GM12891 (cell line): ENCODE measurements around the gene COQ3. TPM values are rescaled to one million over a fixed set of nuclear protein-coding genes. Genes with fewer than 3 reads are reported as not detected.

Source experiments
- DNase-seq: peaks from one replicate; pipeline ENCODE4 v3.0.0; 2011; ENCODE audit warnings: low spot score; ENCODE audit not compliant: insufficient read length
- FAIRE-seq: peaks from 2 replicates; lab custom pipeline; 2011; peaks lifted over from hg19 to GRCh38; lab: Jason Lieb, UNC
- PAX5 ChIP-seq: IDR thresholded peaks from 2 replicates; pipeline ENCODE4 v1.6.1; 2011; ENCODE audit warnings: low read length, moderate library complexity, mild to moderate bottlenecking; ENCODE audit not compliant: insufficient read depth, severe bottlenecking
- POLR2A ChIP-seq: IDR thresholded peaks from 2 replicates; pipeline ENCODE4 v1.6.1; 2011; ENCODE audit warnings: low read depth, low read length, control low read depth
- POLR2AphosphoS5 ChIP-seq: IDR thresholded peaks from 2 replicates; pipeline ENCODE4 v1.6.1; 2011; ENCODE audit warnings: low read depth, low read length, control low read depth
- POU2F2 ChIP-seq: IDR thresholded peaks from 2 replicates; pipeline ENCODE4 v1.6.1; 2011; ENCODE audit warnings: low read depth, mild to moderate bottlenecking, control low read depth, low read length, moderate library complexity
- SPI1 ChIP-seq: IDR thresholded peaks from 2 replicates; pipeline ENCODE4 v1.6.1; 2011; ENCODE audit warnings: low read depth, low read length, control low read depth
- TAF1 ChIP-seq: IDR thresholded peaks from 2 replicates; pipeline ENCODE4 v1.6.1; 2011; ENCODE audit warnings: low read depth, low read length, control low read depth
- polyA plus RNA-seq: library from polyadenylated mRNA; unstranded; fragments of >200 nt; gene quantifications from one replicate; pipeline ENCODE4 v1.2.1, GENCODE V29; 2012; ENCODE audit warnings: low read depth, missing spikeins, inconsistent platforms; ENCODE audit not compliant: missing spikeins

Gene COQ3, protein sequence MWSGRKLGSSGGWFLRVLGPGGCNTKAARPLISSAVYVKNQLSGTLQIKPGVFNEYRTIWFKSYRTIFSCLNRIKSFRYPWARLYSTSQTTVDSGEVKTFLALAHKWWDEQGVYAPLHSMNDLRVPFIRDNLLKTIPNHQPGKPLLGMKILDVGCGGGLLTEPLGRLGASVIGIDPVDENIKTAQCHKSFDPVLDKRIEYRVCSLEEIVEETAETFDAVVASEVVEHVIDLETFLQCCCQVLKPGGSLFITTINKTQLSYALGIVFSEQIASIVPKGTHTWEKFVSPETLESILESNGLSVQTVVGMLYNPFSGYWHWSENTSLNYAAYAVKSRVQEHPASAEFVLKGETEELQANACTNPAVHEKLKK
- polyA plus RNA-seq = 12.1 TPM

DNA sequence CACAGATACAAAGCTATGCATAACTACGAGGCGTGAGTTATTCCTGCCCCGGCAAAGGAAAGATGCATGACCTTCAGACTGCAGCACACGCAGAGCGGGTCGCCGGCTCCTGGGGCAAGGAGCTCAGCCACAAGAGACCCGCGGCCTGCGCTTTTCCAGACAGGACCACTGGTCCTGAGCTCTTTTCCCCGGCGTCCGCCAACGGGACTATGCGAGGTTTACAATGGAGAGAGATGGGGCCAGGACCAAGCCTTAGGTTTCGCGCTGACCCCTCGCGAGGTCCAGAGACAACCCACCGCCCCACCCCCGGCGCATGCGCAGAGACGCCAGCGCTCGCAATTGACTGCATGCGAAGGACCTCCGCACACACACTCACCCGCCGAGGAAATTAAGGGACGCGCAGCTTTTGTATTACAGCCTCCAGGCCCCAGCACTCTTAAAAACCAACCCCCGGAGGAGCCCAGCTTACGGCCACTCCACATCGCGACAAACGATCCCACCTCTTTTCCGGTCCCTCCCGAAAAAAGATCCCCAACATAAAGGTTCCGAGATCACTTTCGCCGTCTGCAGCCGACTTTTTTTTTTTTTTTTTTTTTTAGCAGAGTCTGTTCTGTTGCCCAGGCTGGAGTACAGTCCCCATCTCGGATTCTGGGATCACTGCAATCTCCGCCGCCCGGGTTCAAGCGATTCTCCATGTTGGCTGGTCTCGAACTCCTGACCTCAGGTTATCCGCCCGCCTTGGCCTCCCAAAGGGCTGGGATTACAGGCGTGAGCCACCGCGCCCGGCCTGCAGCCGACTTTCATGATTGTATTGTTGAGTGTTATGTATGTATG, at the start of gene COQ3:
Gene COQ3, minus strand, starts transcription at position 498 of the 834 bp plus-strand sequence. Its CDS starts 16 bp downstream, at position 482.
- FAIRE-seq (peak; percentile 90), DNase-seq (peak; percentile 66)
- TF ChIP-seq TAF1 (peak; percentile 74), SPI1 (no peak), POLR2A (peak; percentile 72), PAX5 (no peak), POLR2AphosphoS5 (peak; percentile 73; the same call in 1 of the 2 replicates), POU2F2 (peak; percentile 47; the same call in 1 of the 2 replicates)

DNA sequence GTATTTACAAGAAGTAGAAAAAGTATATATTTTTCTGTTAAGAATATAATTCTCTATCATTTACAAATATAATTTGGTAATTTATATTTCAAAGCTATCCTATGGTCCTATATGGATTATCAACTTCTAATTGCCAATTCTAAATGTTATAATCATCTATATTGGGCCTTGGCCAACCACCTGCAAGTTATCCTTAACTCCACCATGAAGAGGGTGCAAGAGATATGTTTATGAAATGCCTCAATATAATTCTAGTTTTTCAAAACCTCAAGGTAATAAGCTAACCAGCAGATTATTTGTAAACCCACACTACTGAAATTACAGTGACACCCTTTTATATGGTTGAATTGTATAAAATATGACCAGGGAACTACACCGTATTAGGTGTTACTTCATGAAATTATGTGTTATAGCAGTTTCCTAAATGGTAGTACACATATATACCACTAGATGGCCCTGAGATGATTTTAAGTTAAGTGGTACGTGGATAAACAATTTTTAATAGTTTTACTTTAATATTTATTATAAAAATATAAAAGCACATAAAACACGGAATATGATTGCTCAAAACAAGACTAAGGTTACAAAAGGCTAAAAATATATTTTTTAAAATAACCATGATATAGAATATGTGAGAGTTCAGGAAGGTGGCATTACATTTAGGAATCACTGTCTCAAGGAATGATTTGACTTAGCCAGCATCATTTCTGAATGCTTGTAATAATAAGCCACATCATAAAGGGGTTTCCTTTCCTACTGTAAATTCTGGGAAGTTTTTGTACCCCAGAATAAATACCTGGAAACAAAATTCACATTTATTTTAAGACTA, 40.9 kb upstream of the COQ3 start:
- no peak for TF ChIP-seq SPI1
- TF ChIP-seq POLR2A = no peak
- no peak for TF ChIP-seq TAF1
- TF ChIP-seq POU2F2 = no peak
- no peak for DNase-seq
- peak; percentile 51 for FAIRE-seq

DNA sequence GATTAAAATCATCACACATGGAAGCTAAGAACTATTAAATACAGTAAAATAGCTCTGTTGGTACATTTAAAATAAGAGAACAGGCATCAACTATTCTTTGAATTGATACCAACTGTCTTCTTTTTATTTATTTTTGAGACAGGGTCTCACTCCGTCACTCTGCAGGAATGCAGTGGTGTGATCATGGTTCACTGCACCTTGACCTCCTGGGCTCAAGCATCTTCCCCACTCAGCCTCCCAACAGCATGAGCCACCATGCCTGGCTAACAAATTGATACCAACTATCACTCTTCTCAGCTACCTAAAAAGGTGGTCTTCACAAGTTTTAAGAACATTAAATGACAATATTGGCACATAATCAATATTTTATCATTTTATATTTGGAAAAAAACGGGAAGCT, 38.9 kb upstream of the COQ3 start:
- TF ChIP-seq POLR2AphosphoS5 = no peak
- no peak for TF ChIP-seq TAF1
- DNase-seq (no peak), FAIRE-seq (no peak)

DNA sequence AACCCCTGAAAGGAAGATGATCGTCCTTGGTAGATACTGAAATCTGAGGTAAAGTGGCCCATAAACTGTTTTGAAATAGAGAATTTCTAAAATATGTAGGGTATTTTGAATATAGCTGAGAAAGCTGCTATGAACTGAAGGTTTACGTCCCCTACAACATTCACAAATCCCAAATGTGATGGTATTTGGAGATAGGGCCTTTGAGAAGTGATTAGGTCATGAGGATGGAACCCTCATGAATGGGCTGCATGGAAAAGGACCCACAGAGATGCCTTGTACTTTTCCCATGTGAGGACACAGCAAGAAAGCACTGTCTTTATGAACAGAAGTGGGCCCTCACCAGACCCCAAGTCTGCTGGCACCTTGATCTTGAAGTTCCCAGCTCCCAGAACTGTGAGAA, 37.9 kb upstream of the COQ3 start:
- TF ChIP-seq POU2F2 = no peak
- no peak for TF ChIP-seq TAF1
- no peak for TF ChIP-seq PAX5
- no peak for TF ChIP-seq SPI1
- no peak for TF ChIP-seq POLR2AphosphoS5
- TF ChIP-seq POLR2A = no peak
- no peak for DNase-seq
- FAIRE-seq = no peak

DNA sequence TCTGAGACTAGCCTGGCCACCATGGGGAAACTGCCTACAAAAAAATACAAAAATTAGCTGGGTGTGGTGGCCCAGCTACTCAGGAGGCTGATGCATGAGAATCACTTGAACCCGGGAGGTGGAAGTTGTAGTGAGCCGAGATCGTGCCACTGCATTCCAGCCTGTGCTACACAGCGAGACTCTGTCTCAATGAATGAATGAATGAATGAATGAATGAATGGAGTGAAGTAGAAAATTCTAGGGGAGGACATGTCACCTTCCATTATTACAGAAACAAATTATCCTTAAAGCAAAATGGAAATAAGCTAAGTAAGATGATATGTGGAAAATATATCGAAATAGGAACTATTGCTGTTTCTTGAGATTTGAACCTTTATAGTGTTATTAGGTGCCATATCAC, 34.0 kb upstream of the COQ3 start:
- TF ChIP-seq POU2F2 (no peak), POLR2A (no peak), PAX5 (no peak), TAF1 (no peak), SPI1 (no peak), POLR2AphosphoS5 (no peak)
- DNase-seq = no peak
- no peak for FAIRE-seq

DNA sequence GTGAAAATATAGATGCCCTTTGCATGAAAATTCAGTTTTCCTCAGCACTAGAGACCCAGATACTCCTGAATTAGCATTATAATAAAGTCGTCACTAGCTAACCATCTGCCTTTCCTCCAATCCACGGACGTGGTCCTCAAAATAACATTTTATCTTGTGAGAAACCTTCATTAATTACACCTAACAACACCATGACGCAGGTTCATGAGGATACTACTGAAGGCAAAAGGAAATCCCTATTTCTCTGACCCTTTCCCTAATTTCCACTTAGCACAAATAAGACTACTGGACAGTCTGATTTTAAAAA, 32.4 kb upstream of the COQ3 start:
- DNase-seq (no peak), FAIRE-seq (no peak)
- TF ChIP-seq POLR2AphosphoS5 (no peak), SPI1 (no peak), TAF1 (no peak), POLR2A (no peak), PAX5 (no peak), POU2F2 (no peak)

DNA sequence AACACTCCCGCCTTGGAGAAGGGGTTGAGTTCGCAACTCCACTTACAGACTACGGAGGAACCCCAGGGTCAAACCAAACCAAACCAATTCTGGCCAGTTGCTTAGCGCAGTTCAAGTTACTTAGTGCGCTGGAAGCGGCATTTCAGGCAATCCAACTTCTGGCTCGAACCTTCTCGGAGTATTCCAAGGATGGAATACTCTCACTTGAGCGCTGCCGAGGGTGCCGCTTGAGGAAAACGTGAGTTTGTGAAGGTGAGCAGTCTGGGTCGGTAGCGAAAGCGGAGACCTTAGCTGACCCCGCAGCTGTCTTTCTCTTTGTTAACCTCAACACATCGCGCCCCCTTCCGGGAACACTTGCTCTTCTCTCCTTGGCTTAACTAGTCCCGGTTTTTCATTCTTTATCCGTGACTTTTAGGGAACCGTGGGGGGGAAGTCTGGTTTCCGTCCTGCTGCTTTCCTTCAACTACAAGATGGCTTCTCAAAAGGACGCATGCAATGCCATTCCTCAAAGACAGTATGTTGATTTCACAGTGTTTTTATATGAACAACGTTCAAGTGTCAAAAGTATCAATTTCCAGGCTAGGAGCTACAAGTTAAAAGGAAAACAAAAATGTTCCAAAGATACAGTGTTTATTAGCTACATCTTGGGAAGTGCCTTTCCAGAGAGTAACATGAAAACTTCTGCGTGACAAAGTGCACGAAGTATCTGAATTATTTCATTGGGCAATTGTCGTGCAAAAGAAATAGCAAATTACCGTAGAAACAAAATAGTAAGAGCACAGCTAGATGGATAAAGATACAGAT, 31.9 kb upstream of the COQ3 start:
- DNase-seq (no peak), FAIRE-seq (no peak)
- TF ChIP-seq POLR2A = peak; percentile 14; the same call in 1 of the 2 replicates
- TF ChIP-seq TAF1 = no peak; the same call in 1 of the 2 replicates
- TF ChIP-seq SPI1 = no peak
- TF ChIP-seq POU2F2 = no peak; the same call in 1 of the 2 replicates

DNA sequence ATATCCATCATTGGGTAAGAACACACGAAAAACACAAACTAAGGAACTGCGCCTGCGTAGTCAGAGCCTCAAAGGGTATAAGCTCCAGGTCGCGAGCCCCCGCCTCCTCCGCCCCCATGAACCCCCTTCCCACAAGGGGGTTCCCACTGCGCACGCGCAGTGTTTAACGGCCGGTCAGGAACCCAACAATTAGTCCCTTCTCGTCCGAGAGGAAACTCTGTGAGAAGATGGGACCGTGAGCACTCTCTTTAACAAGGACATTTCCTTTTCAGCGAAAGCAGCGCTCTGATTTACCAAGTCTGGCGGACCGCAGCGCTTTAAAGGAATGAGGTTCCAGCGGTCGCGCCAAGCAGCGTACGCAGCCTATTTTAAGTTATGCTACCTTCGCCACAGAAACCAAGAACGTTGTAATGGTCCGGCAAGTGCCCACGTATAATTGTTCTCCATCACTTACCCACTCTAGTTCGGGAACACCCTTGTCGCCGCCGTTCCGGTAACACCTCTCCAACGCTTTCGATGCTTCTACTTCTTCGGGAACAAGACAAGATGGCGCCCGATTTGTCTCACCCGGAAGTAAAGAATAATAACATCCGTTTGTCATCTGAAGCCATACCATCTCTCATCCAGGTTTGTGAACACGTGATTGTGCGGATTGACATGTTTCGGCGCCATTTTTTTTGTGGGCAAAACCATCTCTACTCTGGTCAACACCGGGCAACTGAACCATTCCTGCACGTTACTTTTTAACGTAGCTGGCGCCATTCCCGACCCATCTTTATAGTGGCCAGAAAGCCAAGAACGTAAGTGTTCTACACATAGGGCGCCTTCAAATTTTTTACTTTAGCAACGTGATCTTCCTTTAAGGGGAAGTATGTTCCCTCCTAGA, 31.0 kb upstream of the COQ3 start, which contains the start of gene PNISR:
Gene PNISR, minus strand, starts transcription at position 548 of the 886 bp plus-strand sequence. CDS start 10,649 bp downstream, outside the sequence.
- TF ChIP-seq POU2F2 (peak; percentile 62; the same call in 1 of the 2 replicates), POLR2AphosphoS5 (peak; percentile 86), POLR2A (peak; percentile 85), SPI1 (no peak), TAF1 (peak; percentile 70; the same call in 1 of the 2 replicates)
- DNase-seq (peak; percentile 48), FAIRE-seq (peak; percentile 97)
